GM19324 (cell line): ENCODE data around the gene PIGB.
A peak's percentile ranks its signal among the peaks of the same experiment; 100 is the strongest.
"Not testable (repeated sequence)": the region's sequence is repeated elsewhere in the genome, so short reads cannot be mapped to it uniquely, and the experiment has no call there.

Source experiments
- ATAC-seq: cut with Tn5 transposase; IDR thresholded peaks from one replicate; pipeline ENCODE4 v1.9.1; 2021; ENCODE audit warnings: mild to moderate bottlenecking, moderate library complexity; ENCODE audit not compliant: unreplicated experiment, low FRiP score

The PIGB gene

DNA sequence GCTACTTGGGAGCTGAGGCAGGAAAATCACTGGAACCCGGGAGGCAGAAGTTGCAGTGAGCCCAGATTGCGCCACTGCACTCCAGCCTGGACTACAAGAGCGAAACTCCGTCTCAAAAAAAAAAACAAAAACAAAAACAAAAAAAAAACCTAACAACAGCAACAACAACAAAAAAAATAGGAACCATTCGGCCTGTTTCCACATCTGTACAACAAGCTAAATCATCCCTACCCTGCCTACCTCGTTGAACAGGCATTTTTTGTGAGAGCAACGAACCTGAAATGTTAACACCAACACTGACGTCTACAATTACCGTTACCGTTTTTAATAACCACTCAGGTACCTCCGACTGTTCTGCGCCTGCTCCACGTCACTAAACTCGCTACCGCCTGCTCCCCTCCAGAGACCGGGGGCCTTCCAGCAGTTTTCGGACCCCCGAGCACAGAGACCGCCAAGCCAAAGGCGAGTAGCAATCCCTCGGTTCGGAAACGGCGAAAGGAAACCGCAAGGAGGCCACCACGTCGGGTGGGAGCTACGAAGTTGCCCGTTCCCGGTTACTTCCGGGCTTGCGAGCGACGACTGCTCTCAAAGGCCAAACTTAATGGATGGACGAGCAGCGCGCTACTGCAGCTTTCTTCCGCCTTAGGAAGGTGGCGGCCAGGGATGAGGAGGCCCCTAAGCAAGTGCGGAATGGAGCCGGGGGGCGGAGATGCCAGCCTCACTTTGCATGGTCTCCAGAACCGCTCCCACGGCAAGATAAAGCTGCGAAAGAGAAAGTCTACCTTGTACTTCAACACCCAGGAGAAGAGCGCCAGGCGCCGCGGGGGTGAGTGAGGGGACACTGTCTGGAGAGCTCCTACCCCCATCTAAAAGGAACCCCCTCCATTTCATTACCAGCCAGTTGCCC, at the start of gene PIGB, which contains the start of gene PIGBOS1:
Gene PIGB, plus strand, starts transcription at position 635 of the 907 bp plus-strand sequence. Its CDS starts 29 bp downstream, at position 664.
Gene PIGBOS1, minus strand, starts transcription at position 536 of the 907 bp plus-strand sequence. CDS start 1,331 bp downstream, outside the sequence.
- peak; percentile 98 for ATAC-seq

- no peak for ATAC-seq
These were observed 48.7 kb upstream of the PIGB start for GRCh38 chr15:55270291-55270690.

DNA sequence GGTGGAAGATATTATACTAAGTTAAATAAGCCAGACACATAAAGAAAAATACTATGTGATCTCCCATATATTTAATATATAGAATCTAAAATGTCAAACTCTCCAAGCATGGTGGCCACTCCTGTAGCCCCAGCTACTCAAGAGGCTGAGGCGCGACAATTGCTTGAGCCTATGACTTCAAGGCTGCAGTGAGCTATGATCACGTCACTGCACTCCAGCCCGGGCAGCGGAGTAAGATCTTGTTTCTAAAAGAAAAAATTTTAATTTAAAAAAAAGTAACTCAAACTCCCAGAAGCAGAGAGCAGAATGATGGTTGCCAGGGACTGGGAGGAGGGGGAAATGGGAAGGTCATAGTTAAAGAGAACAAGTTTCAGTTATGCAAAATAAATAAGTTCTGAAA, 42.7 kb upstream of the PIGB start:
- ATAC-seq = no peak

- ATAC-seq = peak; percentile 25
These were observed 41.9 kb upstream of the PIGB start for GRCh38 chr15:55277116-55277564.

DNA sequence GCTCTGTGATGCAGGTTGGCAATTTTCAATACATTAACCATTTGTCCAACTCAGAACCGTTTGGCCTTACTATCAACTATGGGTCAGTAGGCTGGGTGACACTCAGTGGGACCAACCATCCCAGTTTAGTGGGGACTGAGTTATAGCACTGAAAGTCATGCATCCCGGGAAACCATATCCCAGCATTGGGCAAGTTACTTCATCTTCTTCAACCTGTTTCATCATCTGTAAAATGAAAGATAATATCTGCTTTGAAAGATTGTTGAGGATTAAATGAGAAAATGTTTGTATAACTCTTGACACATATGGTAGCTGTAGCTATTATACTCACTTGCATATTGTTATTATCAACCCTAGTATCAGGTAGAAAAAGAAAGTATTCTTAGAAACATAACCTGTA, 41.3 kb upstream of the PIGB start:
- no peak for ATAC-seq

DNA sequence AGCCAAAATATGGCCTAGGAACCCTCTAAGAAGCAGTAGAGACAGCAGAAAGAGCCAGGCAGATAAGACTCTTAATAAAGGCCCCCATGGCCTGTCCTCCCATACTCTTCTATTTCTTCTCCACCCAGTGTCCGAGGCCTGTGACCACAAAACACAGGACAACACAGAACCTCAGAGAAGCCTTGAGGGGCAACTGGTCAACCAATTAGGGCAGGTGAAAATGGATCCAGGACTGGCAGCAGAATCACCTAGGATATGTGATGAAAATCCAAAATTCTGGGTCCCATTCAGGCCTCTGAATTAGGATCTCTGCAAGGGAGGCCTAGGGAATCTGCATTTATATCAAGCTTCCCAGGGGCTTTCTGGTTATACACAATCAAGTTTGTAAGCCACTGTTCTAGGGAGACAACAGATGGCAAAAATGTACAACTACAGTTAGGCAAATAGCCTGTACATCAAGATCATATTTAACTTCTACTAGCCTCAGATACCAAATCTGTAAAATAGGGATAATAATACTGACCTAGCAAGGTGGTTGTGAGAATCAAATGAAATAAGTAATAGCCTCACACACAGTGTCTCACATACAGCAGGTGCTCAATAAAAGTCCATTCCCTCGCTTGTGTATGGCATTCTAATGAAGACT, 39.8 kb upstream of the PIGB start:
- ATAC-seq = no peak

- peak; percentile 92 for ATAC-seq
These were observed 39.2 kb upstream of the PIGB start for GRCh38 chr15:55279746-55280351.

DNA sequence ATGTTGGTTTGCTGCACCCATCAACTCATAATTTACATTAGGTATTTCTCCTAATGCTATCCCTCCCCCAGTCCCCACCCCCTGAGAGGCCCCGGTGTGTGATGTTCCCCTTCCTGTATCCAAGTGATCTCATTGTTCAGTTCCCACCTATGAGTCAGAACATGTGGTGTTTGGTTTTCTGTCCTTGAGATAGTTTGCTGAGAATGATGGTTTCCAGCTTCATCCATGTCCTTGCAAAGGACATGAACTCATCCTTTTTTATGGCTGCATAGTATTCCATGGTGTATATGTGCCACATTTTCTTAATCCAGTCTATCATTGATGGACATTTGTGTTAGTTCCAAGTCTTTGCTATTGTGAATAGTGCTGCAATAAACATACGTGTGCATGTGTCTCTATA, 38.4 kb upstream of the PIGB start:
- not testable (repeated sequence) for ATAC-seq

DNA sequence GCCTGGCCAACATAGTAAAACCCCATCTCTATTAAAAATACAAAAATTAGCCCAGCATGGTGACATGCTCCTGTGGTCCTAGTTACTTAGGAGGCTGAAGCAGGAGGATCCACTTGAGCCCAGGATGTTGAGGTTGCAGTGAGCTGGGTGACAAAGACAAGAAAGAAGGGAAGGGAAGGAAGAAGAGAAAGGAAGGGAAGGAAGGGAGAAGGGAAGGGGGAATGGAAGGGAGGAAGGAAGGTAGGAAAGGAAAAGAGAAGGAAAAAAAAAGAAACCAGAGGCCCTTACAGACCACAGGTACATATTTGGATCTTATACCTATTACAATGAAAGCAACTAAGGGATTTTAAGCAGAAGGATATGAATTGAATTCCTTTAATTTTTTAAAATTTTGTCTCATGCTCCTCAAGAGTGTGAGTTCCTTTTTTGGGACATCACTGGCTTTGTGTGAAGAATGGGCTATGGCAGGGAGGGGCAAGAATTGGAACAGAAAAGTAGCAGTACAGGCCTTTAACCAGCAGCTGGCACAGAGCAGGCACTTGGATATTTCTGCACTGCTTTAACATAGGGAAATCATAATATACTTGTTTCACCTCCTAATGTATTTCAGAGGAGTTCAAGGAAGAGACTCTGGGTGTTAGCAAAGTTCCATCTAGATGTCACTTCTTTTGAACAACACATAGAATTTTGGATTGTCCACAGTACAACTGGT, 37.3 kb upstream of the PIGB start:
- ATAC-seq = no peak

- ATAC-seq = no peak
These were observed 36.7 kb upstream of the PIGB start for GRCh38 chr15:55282284-55282833.

DNA sequence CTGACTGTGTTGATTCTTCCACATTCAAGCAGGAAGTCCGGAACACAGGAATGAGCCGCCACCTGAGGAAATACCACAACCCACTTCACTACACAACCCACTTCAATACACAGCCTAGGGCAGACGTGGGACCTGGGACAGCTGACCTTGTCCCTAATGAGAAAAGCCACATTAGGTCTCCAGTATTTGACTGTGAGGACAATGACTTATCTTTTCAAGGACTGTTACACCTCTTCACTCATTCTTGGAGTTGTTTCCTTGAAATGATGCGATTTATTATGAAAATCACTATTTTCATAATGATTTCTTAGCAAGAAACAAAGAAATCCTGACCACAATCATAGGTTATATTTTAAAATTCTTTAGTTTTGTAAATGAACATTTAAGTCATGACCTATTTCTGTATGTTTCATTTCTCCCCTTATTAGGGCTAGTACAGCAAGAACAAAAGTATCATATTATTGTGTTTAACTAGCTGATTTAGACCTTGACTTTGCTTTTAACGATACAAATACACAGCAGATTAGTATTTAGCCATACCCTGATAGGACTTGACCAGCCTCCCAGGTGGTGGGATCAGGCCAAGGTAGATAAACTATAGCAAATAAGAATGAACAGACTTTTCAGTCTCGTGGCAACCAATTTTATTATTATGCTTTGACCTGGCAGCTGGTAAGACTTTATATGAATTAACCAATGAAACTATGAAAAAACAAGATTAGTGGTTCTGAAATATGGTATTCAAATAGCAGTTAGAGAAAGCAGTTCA, 35.5 kb upstream of the PIGB start:
- ATAC-seq = no peak

GRCh38 chr15:55284426-55284825, 34.6 kb upstream of the PIGB start:
- no peak for ATAC-seq

DNA sequence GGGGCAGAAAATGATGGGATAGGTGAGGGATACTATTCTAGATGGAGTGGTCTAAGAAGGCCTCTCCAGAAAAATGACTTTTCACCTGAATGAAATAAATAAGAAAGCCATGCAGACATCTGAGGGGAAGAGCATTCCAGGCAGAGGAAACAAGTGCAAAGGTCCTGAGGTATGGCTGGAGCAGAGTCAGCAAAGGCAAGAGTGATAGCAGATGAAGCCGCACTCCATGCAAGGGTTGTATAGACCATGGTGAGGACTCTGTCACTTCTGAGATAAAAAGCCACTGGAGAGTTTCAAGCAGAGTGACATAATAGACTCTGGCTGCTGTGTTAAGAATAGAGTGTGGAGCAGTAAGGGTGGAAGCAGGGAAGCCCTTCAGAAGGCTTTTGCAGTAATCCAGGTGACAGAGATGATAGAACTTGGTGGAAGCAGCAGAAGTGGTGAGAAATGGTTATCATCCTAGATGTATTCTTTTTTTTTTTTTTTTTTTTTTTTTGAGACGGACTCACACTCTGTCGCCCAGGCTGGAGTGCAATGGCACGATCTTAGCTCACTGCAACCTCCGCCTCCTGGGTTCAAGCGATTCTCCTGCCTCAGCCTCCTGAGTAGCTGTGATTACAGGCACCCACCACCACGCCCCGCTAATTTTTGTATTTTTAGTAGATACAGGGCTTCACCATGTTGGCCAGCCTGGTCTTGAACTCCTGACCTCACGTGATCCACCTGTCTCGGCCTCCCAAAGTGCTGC, 32.4 kb upstream of the PIGB start:
- not testable (repeated sequence) for ATAC-seq

GRCh38 chr15:55288006-55288717, 30.9 kb upstream of the PIGB start:
- ATAC-seq = no peak

- peak; percentile 40 for ATAC-seq
These were observed 29.8 kb upstream of the PIGB start for GRCh38 chr15:55289011-55289745.

DNA sequence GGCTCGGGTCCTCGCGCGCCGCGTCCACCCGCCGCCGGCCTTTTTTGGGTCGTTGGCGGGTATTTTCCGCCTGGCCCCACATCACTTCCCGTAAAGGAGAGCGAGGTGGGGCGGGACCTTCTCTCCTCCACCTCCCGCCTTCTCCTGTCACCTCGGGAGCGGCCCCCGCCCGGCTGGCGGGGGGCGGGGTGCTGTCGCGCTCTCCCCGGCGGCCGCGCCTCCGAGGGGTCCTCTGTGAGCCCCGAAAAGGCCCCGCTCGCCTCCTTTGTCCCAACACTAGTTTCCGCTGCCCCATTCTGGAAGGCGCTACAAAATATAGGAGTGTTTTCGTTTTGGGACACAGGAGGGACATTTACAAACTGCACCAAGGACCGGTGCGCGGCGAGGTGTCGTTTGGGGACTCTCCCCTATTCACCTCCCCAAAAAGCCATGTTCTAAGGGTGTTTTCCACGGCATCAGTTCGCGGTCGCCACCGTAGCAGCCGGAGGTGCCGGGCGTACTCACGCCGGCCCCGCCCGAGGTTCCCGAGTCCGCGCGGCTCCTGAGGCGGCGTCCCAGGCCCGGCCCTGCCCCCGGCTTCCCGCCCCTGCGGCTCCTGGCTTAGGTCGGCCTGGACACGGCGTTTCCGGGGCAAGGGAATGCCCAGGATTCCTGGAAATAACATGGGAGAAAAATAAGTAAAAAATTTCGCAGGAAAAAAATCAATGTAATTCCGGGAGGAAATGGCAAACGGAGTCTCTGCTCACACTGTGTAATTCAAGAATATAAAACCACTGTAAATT, 29.1 kb upstream of the PIGB start, which contains the start of gene RAB27A:
Gene RAB27A, minus strand, starts transcription at position 68 of the 782 bp plus-strand sequence. CDS start 54,879 bp downstream, outside the sequence.
- ATAC-seq = peak; percentile 79
